ENCODE results near the gene GLMP. TPM values are rescaled to one million over a fixed set of nuclear protein-coding genes. Genes with fewer than 3 reads are reported as not detected.
"Not testable (repeated sequence)": the region's sequence is repeated elsewhere in the genome, so short reads cannot be mapped to it uniquely, and the experiment has no call there.

Gene GLMP
- total RNA-seq = 16.0 TPM
- long read RNA-seq, transcript GLMP-201 (6 exons, 1,604 nt) = major isoform, 7 of 18 reads
- long read RNA-seq, partial matches to known transcripts = 4 of 18 reads
- long read RNA-seq, other reads (novel, unspliced or antisense) = 6 of 18 reads

DNA sequence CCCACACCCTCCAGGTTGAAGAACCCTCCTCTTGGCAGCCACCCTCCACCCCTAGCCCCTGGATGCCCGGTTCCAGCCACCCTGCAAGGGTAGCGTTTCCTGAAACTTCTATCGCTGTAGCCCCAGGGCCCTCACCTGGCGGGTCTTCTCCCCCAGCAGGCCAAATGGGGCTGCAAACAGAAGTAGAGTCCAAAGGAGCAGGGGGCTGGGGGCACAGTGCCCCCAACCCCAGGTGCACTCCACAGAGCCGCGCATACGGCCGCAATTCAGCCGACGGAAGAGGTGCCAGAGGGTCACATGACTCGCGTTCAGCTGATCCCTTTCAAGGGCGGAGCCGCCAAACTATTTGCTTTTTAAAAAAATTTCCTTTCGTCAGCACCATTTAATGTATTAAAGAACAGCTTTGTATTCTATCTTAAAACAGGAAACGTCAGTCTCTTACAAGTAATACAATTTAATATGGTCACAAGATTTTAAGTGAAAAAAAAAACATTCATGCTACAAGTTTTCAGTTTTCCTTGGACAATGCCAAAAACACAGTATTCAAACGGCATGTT is at the start of gene GLMP:
Gene GLMP, minus strand, starts transcription at position 289 of the 557 bp plus-strand sequence. Its CDS starts 34 bp downstream, at position 255.
- ATAC-seq (peak; percentile 56), DNase-seq (peak; percentile 76)
- intact Hi-C loops (cut with micrococcal nuclease) = no loop called here

- ATAC-seq = no peak
- DNase-seq = no peak
- intact Hi-C loops (cut with micrococcal nuclease) = no loop called here
Measured at GRCh38 chr1:156344409-156344808, 48.9 kb upstream of the GLMP start.

DNA sequence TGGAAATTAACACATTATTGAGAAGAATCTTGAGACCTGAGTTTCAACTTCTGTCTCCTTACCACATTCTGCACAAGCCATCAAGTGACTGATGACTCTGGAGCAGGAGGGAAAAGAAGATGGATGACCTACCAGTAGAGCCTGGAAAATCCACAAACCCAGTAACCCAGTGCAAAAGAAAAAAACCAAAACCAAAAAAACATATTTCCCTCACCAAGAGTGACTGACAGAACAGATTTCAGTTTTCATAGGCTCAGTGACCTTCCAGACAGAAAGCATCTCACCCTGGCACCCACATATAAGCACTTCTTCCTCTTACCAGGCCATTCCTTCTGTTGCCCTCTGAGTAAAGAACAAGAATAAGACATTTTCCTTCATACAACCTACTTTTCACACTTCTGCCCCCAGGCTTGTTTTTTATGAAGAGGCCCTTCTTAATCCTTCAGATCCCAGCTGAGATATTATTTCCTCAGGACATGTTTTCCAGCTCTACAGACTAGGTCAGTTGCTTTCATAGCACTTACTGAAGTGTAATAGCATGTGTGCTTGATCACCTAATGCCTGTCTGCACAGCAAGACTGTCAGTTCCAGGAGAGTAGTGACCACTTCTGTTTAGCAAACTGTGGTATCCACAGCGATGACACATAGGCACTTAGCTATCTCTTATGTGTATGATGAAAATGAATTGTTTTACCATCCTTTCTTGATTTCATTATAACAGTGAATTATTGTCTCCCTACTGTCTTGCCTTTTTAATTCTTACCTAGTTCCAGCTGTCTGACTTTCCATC is 46.9 kb upstream of the GLMP start:
- intact Hi-C loops (cut with micrococcal nuclease) = no loop called here
- no peak for ATAC-seq
- DNase-seq = no peak

- DNase-seq (peak; percentile 100), ATAC-seq (peak; percentile 97)
- intact Hi-C loops (cut with micrococcal nuclease) = no loop called here
Measured at GRCh38 chr1:156338180-156338976, 42.9 kb upstream of the GLMP start, which contains the start of the genes CCT3 and TSACC. CCT3 (minus strand) TSS chr1:156338292; CDS start chr1:156338184, 108 bp downstream. TSACC (plus strand) TSS chr1:156338526; CDS start chr1:156339758, 1,232 bp downstream.

GRCh38 chr1:156337888-156338179 is 42.4 kb upstream of the GLMP start:
- peak; percentile 27 for ATAC-seq
- intact Hi-C loops (cut with micrococcal nuclease) = no loop called here
- DNase-seq = no peak

- DNase-seq (no peak), ATAC-seq (no peak)
- intact Hi-C loops (cut with micrococcal nuclease) = no loop called here
Measured at GRCh38 chr1:156337052-156337887, 41.8 kb upstream of the GLMP start.

DNA sequence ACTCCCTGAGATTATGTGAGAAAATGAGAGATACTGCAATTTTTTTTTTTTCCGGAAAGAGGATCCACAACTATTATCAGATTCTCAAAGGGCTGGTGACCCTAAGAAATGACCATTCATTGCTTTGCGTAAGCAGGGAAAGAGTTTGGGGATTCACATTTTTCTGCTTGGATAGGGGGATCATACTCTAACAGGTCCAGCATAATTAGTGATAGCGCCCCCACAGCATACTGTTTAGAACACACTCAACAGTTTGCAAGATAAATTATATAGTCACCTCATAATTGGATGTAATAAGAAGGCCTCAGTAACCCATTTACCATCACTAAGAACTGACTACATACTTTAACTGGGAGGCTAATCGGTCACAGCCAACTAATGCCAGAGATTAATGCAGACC is 40.8 kb upstream of the GLMP start:
- ATAC-seq = no peak
- intact Hi-C loops (cut with micrococcal nuclease) = no loop called here

GRCh38 chr1:156323179-156323578 is 27.7 kb upstream of the GLMP start:
- intact Hi-C loops (cut with micrococcal nuclease) = not testable (repeated sequence)

More for the DNA sequence above, 40.8 kb upstream of the GLMP start:
- DNase-seq = no peak

GRCh38 chr1:156320560-156320959 is 25.1 kb upstream of the GLMP start:
- DNase-seq (no peak), ATAC-seq (no peak)
- intact Hi-C loops (cut with micrococcal nuclease) = no loop called here

More at GRCh38 chr1:156323179-156323578, 27.7 kb upstream of the GLMP start:
- not testable (repeated sequence) for DNase-seq, ATAC-seq

- no peak for ATAC-seq
- no peak for DNase-seq
- intact Hi-C loops (cut with micrococcal nuclease) = no loop called here
Measured at GRCh38 chr1:156319664-156320063, 24.2 kb upstream of the GLMP start.

GRCh38 chr1:156316909-156317308 is 21.4 kb upstream of the GLMP start:
- ATAC-seq = no peak
- DNase-seq = no peak
- intact Hi-C loops (cut with micrococcal nuclease) = no loop called here

DNA sequence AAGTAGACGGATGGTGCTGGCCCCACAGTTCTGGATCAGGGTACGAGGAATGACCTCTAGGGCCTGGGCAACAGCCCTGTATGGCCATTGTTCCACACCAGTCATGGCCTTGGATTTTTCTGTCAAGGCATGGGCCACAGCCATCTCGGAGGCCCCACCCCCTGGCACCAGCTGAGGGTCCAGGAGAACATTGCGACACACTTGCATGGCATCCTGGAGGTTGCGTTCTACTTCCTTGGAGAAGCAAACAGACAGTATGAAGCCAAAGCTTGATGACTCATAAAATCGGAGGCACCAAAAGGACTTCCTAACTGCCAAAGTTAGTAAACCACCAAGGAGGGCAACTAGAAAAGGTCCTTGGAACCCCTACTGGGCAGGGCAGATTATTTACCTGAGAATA is 15.5 kb upstream of the GLMP start:
- DNase-seq = no peak
- no peak for ATAC-seq
- intact Hi-C loops (cut with micrococcal nuclease) = no loop called here

DNA sequence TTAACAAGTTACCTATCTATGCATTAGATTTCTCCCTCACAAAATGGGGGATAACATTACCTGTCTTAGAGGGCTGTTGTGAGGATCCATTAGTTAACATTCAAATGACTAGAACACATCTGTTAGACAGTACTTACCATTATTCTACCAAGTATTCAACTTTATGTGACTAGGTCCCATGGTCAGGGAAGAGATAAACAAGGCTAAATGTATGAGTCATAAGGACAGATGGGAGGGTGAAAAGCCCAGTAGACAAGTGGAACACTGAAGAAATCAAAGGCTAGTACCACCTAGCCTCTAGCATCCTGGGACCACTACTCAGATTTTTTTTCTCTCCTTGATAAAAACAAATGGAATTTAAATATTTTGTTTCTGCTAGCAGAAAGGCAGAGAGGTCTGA is 12.6 kb upstream of the GLMP start:
- intact Hi-C loops (cut with micrococcal nuclease) = no loop called here
- DNase-seq (no peak), ATAC-seq (no peak)

- no peak for DNase-seq
- ATAC-seq = no peak
- intact Hi-C loops (cut with micrococcal nuclease) = no loop called here
Measured at GRCh38 chr1:156305215-156305614, 9.7 kb upstream of the GLMP start.

DNA sequence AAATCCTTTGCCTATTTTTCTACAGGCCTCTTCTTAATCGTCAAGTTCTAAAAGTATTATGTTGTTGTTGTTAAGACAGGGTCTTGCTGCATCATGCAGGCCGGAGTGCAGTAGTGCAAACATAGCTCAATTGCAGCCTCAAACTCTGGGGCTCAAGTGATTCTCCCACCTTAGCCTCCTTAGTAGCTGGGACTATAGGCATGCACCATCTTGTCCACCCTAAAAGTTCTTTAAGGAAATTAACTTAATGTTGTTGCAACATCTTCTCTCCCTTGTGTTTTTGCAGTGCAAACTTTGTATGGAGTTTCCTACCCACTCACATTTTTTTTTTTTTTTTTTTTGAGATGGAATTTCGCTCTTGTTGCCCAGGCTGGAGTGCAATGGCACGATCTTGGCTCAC is 7.8 kb upstream of the GLMP start:
- DNase-seq (no peak), ATAC-seq (no peak)
- intact Hi-C loops (cut with micrococcal nuclease) = no loop called here

DNA sequence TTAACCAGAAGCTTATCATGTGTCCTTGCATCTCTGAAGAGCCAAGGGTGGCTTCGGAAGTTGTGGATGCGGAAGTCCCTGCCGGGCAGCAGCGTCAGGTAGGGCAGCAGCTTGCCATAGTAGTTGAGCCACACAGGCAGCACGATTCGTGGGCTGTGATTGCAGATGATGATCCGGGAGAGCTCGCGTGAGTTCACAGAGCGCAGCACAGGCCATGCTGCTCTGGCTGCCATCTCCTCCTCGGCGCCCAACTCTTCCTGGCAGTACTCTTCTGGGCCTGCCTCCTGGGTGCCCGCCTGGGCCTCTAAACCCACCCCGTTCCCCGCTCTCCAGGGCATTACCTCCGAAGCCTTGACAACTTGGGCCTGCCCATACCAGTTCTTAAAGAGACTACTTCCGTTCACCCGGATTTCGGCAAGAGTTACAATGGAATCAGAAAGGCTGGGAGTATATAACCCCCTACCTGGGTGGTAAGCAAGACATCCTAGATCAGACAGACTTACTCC is 3.4 kb upstream of the GLMP start, which contains the start of gene VHLL:
Gene VHLL, minus strand, starts transcription at position 456 of the 506 bp plus-strand sequence. Its CDS starts 118 bp downstream, at position 338.
- ATAC-seq = no peak
- intact Hi-C loops (cut with micrococcal nuclease) = no loop called here
- DNase-seq = no peak

GRCh38 chr1:156293895-156294294 is 1.6 kb downstream of the GLMP start:
- DNase-seq = no peak
- intact Hi-C loops (cut with micrococcal nuclease) = no loop called here
- no peak for ATAC-seq

DNA sequence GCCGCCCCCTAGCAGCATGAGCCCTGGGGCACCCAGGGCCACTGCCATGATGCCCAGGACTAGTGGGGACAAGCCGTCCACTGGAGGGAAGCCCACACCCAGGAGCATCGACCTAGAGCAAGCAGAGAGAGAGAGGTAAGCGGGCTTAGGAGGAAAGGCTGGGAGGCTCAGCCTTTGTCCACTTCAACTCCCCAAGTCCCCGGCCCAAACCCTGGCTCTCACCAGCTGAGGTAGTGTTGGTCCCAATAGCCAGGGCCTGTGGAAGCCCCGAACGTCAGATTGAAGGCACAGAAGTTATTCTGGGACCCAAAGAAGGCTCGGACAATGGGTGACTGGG is 2.4 kb downstream of the GLMP start:
- no peak for DNase-seq
- intact Hi-C loops (cut with micrococcal nuclease) = no loop called here
- no peak for ATAC-seq

Data from left ventricle myocardium superior (tissue), 1 donor.